ENCODE results near the gene HSPB9.
A peak's percentile ranks its signal among the peaks of the same experiment; 100 is the strongest.
"Not testable (repeated sequence)": the region's sequence is repeated elsewhere in the genome, so short reads cannot be mapped to it uniquely, and the experiment has no call there.

HSPB9 gene

DNA sequence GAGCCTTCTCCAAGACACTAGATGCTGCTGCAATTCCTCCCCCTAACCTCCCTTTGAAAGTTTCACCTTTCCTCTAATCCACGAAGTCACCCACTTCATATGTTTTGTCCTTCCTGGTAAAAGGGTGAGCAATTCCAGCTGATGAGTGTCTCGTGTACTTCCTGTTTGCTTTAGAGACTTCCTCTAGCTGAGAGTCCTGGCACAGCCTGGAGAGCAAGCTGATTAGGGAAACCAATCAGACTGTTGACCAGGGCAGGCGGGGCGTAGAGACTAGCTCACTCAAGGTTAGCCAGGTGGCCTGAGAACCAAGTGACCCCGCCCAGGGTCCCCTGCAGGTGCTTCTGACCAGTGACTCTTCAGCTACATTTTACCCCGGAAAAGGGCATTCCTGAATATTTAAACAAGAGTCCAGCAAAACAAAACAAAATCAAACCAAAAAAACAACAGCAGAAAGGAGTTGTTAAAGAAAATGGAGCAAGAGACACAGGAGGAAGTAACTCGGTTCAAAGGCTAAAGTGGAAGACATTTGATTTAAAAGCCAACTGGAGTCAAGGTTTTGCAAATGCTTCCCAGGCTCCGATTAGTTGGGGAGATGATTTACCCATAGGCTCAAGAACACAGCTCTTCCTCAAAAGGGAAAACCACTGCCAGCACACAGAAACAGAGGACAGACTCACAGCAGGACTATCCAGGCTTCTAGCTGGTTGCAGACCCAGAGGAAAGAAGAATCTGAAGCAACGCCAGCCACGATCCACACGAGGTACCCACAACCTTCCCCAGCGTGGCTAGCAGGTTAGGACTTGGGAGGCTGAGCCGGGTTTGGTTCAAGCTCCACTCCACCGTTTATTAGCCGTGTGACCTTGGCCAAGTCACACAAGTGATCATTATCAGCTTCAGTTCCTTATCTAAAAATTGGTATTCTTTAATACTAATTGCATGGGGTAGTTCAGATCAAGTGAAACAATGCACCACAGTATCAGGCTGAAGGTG lies 13.4 kb downstream of the HSPB9 start:
- Histone ChIP-seq H3K4me1 (ENCODE audit: control insufficient read depth, insufficient read depth, low read length) (0 out of 2 replicates have a peak, but pooled peaks cover 20% of the 10 kb centered on the region), H3K9me3 (ENCODE audit: control insufficient read depth, insufficient read depth, low read length) (no peaks in the 10 kb centered on the region), H3K27ac (ENCODE audit: low read depth, low read length) (peak overlapping the region; percentile 59), H3K27me3 (ENCODE audit: control insufficient read depth, insufficient read depth, low read length) (no peaks in the 10 kb centered on the region), H3K4me3 (ENCODE audit: low read depth, low read length) (no peak overlapping the region), H3K36me3 (ENCODE audit: control insufficient read depth, insufficient read depth, low read length) (peaks cover 5% of the 10 kb centered on the region; the same call in 1 of the 2 replicates), H3K9ac (ENCODE audit: low read depth, low read length) (no peak overlapping the region)

DNA sequence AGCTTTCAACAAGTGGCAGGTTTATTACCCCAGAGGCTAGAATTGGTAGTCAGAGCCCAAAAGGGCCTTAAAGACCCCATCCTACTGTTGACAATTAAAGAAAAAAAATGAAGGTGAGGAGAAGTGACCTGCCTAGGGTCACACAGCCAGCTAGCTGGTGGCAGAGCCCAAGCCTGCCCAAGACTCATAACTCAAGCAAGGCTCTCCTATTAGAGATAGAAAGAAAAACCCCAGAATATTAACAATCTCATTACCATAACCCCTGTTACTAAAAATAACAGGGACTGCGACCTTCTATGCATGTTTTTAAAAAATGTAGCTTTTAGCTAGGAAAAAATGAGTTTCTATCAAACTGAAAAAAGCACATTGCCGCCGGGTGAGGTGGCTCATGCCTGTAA lies 14.0 kb downstream of the HSPB9 start:
- Histone ChIP-seq H3K4me1 (ENCODE audit: control insufficient read depth, insufficient read depth, low read length) (0 out of 2 replicates have a peak, but pooled peaks cover 20% of the 10 kb centered on the region), H3K36me3 (ENCODE audit: control insufficient read depth, insufficient read depth, low read length) (peaks cover 12% of the 10 kb centered on the region; the same call in 1 of the 2 replicates)

DNA sequence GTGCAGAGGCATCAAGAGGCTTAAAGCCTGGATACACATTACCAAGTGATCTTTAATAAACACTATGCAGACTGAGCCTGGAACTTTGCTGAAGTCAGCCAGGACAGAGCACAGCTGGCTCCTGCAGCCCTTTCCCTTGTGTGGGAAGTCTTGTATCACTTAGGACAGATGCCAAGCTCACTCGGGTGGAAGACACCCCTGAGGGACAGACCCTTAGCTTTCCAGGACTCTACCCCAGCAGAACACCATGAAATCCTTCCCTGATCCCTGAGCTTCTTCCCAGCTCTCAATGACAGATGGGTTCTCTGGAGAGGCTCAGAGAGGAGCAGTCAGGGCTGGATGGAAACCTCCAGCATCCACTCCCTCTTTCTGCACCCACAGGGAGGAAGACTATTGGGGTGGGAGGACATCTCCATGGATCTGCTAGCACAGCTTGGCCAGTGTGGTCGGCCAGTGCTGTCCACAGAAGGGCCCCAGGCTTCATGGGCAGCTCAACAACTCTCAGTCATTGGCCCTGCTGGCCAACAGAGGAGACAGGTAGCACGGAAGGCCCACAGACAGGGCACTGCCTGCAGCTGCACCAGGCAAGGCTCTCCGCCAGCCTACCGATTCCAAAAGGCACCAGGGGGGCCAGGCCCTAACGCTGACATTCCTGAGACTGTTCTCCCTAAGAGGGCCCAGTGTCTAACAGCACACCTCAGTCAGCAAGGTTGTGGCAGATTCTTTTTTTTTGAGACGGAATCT lies 16.3 kb downstream of the HSPB9 start:
- H3K36me3 ChIP-seq (ENCODE audit: control insufficient read depth, insufficient read depth, low read length): peaks cover 22% of the 10 kb centered on the region; the same call in 1 of the 2 replicates
- H3K27ac ChIP-seq (ENCODE audit: low read depth, low read length): no peak overlapping the region
- H3K27me3 ChIP-seq (ENCODE audit: control insufficient read depth, insufficient read depth, low read length): no peaks in the 10 kb centered on the region
- H3K9ac ChIP-seq (ENCODE audit: low read depth, low read length): no peak overlapping the region
- 0 out of 2 replicates have a peak, but pooled peaks cover 14% of the 10 kb centered on the region for H3K4me1 ChIP-seq (ENCODE audit: control insufficient read depth, insufficient read depth, low read length)
- H3K9me3 ChIP-seq (ENCODE audit: control insufficient read depth, insufficient read depth, low read length): no peaks in the 10 kb centered on the region
- H3K4me3 ChIP-seq (ENCODE audit: low read depth, low read length): no peak overlapping the region

More for the DNA sequence above, 14.0 kb downstream of the HSPB9 start:
- Histone ChIP-seq H3K4me3 (ENCODE audit: low read depth, low read length) (no peak overlapping the region), H3K27me3 (ENCODE audit: control insufficient read depth, insufficient read depth, low read length) (no peaks in the 10 kb centered on the region), H3K27ac (ENCODE audit: low read depth, low read length) (peak overlapping the region; percentile 59), H3K9me3 (ENCODE audit: control insufficient read depth, insufficient read depth, low read length) (no peaks in the 10 kb centered on the region), H3K9ac (ENCODE audit: low read depth, low read length) (no peak overlapping the region)

DNA sequence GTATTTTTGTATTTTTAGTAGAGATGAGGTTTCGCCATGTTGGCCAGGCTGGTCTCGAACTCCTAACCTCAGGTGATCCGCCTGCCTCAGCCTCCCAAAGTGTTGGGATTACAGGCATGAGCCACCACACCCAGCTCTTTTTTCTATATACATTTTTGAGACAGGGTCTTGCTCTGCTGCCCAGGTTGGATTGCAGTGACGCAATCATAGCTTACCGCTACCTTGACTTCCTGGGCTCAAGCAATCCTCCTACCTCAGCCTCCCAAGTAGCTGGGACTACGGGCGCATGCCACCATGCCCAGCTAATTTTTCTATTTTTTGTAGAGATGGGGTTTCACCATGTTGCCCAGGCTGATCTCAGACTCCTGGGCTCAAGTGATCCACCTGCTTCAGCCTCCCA lies 18.1 kb downstream of the HSPB9 start:
- peaks cover 26% of the 10 kb centered on the region; the same call in 1 of the 2 replicates for H3K36me3 ChIP-seq (ENCODE audit: control insufficient read depth, insufficient read depth, low read length)
- H3K9me3 ChIP-seq (ENCODE audit: control insufficient read depth, insufficient read depth, low read length); H3K27me3 ChIP-seq (ENCODE audit: control insufficient read depth, insufficient read depth, low read length); H3K4me3 ChIP-seq (ENCODE audit: low read depth, low read length); H3K9ac ChIP-seq (ENCODE audit: low read depth, low read length); H3K4me1 ChIP-seq (ENCODE audit: control insufficient read depth, insufficient read depth, low read length); H3K27ac ChIP-seq (ENCODE audit: low read depth, low read length): not testable (repeated sequence)

DNA sequence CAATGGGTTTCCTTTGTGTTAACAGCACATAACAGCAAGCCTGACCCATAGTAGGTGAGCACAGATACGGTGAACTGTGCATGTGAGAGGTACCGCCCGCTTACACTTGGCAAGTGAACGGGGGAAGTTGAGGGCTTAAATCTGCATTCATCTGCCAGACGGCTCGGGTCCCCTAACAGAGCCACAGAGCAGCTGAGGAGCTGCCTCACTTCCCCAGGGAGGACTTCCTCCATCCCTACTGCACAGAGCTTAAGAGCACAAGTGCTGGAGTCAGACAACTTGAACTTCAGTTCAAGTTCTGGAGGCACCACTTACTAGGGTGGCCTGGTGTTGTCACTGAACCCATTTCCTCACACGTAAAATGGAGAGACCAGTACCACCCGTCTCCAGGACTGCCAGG lies 18.8 kb downstream of the HSPB9 start:
- Histone ChIP-seq H3K27ac (ENCODE audit: low read depth, low read length) (no peak overlapping the region), H3K9me3 (ENCODE audit: control insufficient read depth, insufficient read depth, low read length) (no peaks in the 10 kb centered on the region), H3K27me3 (ENCODE audit: control insufficient read depth, insufficient read depth, low read length) (no peaks in the 10 kb centered on the region), H3K36me3 (ENCODE audit: control insufficient read depth, insufficient read depth, low read length) (peaks cover 26% of the 10 kb centered on the region; the same call in 1 of the 2 replicates), H3K4me1 (ENCODE audit: control insufficient read depth, insufficient read depth, low read length) (0 out of 2 replicates have a peak, but pooled peaks cover 2% of the 10 kb centered on the region), H3K4me3 (ENCODE audit: low read depth, low read length) (no peak overlapping the region), H3K9ac (ENCODE audit: low read depth, low read length) (no peak overlapping the region)

DNA sequence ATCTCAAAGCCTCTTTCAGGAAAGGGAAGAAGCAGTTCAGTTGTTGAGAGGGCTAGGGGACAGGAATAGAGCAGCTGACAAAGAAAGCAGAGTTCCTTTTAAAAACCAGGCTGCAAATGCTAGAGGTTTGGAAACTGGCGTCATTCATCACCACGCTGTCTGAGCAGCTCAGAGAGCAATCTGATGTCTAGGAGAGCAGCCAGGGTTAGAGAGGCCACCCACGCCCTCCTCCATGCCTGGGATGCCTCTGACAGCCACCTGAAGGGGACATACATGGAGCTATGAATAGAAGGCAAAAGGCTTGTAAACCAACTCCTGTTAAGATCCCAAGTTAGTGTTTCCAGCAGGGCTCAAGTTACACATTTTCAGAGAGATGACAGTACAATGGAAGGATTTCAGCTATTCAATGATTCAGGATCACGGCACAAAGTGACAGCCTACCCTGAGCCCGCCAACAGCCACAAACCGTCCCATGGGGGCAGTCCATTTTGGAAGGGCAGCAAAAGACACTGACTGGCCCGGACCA lies 19.8 kb downstream of the HSPB9 start:
- H3K9ac ChIP-seq (ENCODE audit: low read depth, low read length): no peak overlapping the region
- H3K4me1 ChIP-seq (ENCODE audit: control insufficient read depth, insufficient read depth, low read length): no peaks in the 10 kb centered on the region
- no peaks in the 10 kb centered on the region for H3K27me3 ChIP-seq (ENCODE audit: control insufficient read depth, insufficient read depth, low read length)
- no peaks in the 10 kb centered on the region for H3K9me3 ChIP-seq (ENCODE audit: control insufficient read depth, insufficient read depth, low read length)
- H3K4me3 ChIP-seq (ENCODE audit: low read depth, low read length): no peak overlapping the region
- H3K27ac ChIP-seq (ENCODE audit: low read depth, low read length): no peak overlapping the region
- peaks cover 30% of the 10 kb centered on the region; the same call in 1 of the 2 replicates for H3K36me3 ChIP-seq (ENCODE audit: control insufficient read depth, insufficient read depth, low read length)

DNA sequence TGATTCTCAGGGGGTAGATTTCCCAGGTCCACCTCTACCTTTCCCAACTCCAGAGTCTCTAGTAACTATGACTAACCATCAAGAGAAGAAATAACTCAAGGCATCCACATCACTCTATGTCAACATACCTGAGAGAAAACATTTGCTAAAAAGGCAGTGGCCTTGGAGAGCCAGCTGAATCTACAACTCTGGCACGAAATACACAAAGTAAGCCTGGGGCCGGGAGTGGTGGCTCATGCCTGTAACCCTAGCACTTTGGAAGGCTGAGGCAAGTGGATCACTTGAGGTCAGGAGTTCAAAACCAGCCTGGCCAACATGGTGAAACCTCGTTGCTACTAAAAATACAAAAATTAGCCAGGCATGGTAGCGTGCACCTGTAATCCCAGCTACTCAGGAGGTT lies 20.5 kb downstream of the HSPB9 start:
- H3K4me3 ChIP-seq (ENCODE audit: low read depth, low read length): not testable (repeated sequence)

DNA sequence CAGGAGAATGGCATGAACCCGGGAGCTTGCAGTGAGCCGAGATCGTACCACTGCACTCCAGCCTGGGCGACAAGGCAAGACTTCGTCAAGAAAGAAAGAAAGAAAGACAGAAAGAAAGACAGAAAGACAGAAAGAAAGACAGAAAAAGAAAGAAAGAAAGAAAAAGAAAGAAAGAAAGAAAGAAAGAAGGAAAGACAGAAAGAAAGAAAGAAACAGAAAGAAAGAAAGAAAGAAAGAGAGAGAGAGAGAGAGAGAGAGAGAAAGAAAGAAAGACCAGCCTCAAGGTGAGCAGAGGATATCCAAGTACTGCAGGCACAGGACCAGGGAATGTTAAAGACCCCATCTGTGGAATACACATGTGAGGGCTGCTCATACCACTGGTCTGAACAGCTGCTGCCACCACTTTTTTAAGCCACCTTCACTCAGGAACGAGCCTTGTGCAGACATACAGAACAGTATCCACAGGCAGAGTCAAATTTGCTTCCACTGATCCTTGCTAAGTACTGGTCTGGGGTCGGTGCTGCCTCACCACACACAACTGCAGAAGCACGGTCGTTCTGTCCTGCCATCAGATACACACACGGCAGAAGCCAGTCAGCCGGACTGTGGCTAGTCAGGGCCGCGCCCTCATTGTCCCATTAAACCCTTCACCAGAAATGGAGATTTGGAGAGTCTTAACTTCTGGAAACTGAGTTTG lies 24.5 kb downstream of the HSPB9 start:
- H3K27ac ChIP-seq (ENCODE audit: low read depth, low read length): no peak overlapping the region
- no peaks in the 10 kb centered on the region for H3K9me3 ChIP-seq (ENCODE audit: control insufficient read depth, insufficient read depth, low read length)
- H3K9ac ChIP-seq (ENCODE audit: low read depth, low read length): no peak overlapping the region
- no peak overlapping the region for H3K4me3 ChIP-seq (ENCODE audit: low read depth, low read length)
- no peaks in the 10 kb centered on the region for H3K27me3 ChIP-seq (ENCODE audit: control insufficient read depth, insufficient read depth, low read length)
- peaks cover 27% of the 10 kb centered on the region; the same call in 1 of the 2 replicates for H3K36me3 ChIP-seq (ENCODE audit: control insufficient read depth, insufficient read depth, low read length)
- H3K4me1 ChIP-seq (ENCODE audit: control insufficient read depth, insufficient read depth, low read length): no peaks in the 10 kb centered on the region

More for the DNA sequence above, 20.5 kb downstream of the HSPB9 start:
- H3K9ac ChIP-seq (ENCODE audit: low read depth, low read length); H3K9me3 ChIP-seq (ENCODE audit: control insufficient read depth, insufficient read depth, low read length); H3K4me1 ChIP-seq (ENCODE audit: control insufficient read depth, insufficient read depth, low read length); H3K27me3 ChIP-seq (ENCODE audit: control insufficient read depth, insufficient read depth, low read length); H3K27ac ChIP-seq (ENCODE audit: low read depth, low read length): not testable (repeated sequence)
- peaks cover 32% of the 10 kb centered on the region; the same call in 1 of the 2 replicates for H3K36me3 ChIP-seq (ENCODE audit: control insufficient read depth, insufficient read depth, low read length)

DNA sequence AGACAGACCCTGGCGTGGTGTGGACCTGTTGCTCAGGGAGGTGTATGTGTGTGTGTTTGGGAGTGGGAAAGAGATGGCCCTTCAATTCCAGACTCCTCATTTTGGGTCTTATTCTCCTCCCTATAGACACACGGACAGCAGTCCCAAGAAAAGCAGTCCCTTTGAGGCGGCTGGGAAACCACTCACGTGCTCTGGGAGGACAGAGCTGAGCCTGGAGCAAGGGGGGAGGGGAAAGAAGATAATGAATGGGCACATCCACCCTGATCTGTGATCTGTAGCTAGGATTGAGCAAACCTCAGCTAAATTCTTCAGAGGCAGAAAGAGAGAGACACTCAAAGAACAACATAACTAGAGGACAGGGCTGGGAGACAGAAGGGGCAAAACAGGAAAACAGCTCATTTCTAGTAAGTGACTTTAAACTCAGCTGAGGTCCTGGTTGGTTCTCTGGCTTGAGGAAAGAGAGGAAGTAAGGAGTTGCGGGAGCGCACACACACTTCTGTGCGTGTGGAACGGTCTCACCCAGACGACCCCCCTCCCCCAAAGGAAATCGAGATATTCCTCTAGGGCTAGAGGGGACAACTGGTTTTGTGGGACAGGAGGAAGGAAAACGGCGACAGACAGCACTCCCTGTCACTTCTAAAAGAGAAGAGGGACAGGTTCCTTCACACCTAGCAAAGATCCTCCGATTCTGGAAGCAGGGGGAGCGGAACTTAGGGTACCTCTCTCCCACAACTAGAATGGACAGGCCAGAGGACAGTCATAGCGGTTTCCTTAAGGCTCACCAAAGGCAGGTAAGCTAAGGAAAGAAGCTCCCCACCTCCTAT lies 31.5 kb downstream of the HSPB9 start:
- Histone ChIP-seq H3K27me3 (ENCODE audit: control insufficient read depth, insufficient read depth, low read length) (no peaks in the 10 kb centered on the region), H3K4me3 (ENCODE audit: low read depth, low read length) (peak overlapping the region; percentile 89), H3K4me1 (ENCODE audit: control insufficient read depth, insufficient read depth, low read length) (peaks cover 10% of the 10 kb centered on the region), H3K27ac (ENCODE audit: low read depth, low read length) (peak overlapping the region; percentile 74), H3K9me3 (ENCODE audit: control insufficient read depth, insufficient read depth, low read length) (no peaks in the 10 kb centered on the region), H3K36me3 (ENCODE audit: control insufficient read depth, insufficient read depth, low read length) (peaks cover 4% of the 10 kb centered on the region; the same call in 1 of the 2 replicates), H3K9ac (ENCODE audit: low read depth, low read length) (peak overlapping the region; percentile 49)
